Muscle of back (tissue), 11 donors: ENCODE measurements around the gene CALY. TPM values are rescaled to one million over a fixed set of nuclear protein-coding genes. Genes with fewer than 3 reads are reported as not detected.

Experiments
- DNase-seq, 3 donors: peaks; one replicate each; pipeline versions ENCODE4 v3.0.0 to v3.0.0-alpha.2; 2013
- polyA plus RNA-seq, 10 donors: library from polyadenylated mRNA; unstranded; fragments of 120-200 nt; gene quantifications; one replicate each; pipeline ENCODE4 v1.2.1, GENCODE V29; 2013; ENCODE audit not compliant: insufficient read length in 10 of 10

The CALY gene
- polyA plus RNA-seq, 10 donors = 0.30 TPM; not detected in 9

DNA sequence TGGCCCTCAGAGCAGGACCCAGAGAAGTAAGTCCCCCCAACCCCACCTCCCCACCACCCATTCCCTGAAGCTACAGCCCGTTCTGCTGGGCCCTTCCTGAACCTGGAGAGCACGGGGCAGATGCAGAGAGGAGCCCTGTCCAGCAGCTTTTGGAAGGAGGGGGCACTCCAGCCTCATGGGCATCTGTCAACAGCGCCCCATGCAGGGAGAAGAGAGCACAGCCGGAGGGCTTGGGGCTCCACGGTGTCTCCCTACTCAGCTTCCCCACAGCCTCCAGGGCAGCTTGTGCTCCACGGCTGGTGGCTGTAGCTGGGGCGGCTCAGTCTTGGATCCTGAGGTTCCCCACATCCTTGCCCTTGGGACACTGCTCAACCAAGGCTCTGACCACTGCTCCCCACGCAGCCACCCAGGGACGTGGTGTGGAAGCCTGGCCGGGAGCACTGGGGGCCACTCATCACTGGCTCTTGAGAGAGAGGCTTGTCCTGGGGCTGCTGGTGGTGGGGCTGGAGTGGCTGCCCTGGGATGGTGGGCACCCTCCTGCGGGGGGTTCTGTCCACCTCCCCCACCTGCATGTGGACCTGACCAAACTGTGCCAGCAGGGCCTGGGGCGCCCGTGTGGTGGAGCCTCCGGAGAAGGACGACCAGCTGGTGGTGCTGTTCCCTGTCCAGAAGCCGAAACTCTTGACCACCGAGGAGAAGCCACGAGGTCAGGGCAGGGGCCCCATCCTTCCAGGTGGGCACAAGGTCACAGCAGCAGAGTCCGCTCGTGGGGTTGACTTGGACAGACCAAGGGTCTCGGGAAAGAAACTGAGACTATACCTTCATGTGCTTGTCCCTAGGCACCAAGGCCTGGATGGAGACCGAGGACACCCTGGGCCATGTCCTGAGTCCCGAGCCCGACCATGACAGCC is 15.0 kb upstream of the CALY start:
- no peak for DNase-seq

- no peak for DNase-seq
Observed at GRCh38 chr10:133350950-133351329, 14.2 kb upstream of the CALY start.

GRCh38 chr10:133350283-133350949 is 13.7 kb upstream of the CALY start:
- DNase-seq = no peak

DNA sequence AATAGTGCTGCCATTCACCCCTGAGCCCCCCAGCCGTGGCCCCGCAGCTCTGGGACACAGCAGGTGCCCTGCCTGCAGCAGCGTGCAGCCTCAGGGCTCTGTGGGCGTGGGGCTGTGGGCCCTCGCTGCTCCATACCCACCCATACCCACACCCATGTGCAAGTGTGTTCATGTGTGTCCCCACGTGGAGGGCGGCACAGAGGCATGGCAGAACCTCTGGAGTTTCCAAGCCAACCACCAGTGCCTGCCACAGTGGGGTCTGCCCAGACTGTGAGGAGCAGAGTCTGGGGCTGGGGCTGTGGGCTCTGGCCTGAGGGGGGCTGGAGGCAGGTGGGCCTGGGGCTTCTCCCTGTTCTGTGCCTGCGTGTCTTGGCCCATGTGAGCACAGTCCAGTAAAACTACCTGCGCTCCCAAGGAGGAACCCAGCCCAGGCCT is 12.9 kb upstream of the CALY start:
- no peak for DNase-seq

GRCh38 chr10:133349160-133349568 is 12.5 kb upstream of the CALY start:
- DNase-seq = no peak

GRCh38 chr10:133347710-133348517 is 11.2 kb upstream of the CALY start:
- DNase-seq = no peak

DNA sequence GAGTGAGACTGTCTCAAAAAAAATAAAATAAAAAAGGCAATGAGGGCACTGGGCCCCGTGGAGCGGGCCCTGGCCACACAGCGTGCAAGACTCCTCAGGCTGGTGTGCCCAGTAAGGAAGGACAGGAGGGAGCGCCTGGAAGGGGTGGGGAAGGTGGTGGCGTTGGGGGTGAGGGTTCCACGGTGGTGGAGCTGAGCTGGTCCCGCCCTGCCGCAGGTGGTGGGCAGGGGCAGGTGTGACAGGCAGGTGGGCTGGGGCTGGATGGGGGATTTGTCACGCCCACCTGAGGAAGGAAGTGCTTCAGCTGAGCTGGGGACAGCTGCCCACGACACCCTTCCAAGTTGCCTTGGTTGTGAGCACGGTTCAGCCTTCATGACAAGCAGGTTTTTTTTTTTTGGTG is 9.7 kb upstream of the CALY start:
- no peak for DNase-seq

DNA sequence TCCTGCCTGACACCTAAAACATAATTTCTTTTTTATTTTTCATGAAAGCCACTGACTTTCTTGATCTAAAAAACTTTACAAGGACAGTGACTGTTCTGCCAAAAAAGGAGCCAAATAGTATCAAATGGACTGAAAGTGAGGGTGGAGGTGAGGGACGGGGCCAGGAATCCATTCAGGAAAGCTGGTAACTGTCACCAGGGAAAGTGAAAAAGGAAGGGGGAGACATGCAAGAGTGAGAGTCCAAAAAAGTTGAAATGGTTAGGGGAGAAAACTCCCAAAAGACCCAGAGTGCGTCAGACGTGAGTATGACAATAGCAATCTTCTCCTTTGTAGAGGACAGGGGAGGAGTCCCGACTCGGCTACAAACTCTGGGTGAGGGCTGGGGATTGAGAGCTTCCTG is 7.5 kb upstream of the CALY start:
- no peak for DNase-seq

DNA sequence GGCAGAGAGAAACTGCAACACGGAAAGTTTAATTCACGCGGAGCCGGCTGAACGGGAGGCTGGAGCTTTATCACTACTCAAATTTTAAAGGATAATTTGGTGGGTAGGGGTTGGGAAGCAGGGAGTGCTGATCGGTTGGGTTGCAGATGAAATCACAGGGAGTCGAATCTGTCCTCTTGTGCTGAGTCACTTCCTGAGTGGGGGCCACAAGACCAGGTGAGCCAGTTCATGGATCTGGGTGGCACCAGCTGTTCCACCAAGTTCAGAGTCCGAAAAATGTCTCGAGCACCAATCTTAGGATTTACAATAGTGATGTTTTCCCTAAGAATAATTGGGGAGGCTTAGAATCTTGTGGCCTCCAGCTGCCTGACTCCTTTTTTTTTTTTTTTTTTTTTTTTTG is 6.9 kb upstream of the CALY start:
- DNase-seq = no peak

DNA sequence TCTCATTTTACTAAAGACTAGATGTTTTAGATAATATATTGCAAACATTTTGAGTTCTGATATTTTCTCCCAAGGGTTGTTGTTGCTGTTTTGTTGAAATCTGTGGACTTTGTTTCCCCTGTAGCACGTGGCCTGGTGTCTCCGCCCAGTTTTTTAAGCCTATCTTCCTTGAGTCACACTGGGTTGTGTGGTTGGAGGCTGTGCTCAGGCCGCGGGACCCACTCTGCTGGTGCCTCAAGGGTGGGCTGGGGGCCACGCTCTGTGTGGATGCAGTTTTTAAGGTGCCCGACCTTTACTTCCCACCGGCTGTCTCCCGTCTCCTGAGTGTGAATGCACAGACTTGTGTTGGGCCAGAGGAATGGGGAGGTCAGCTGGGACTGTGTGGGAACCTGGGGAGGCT is 6.2 kb upstream of the CALY start:
- DNase-seq = no peak

- DNase-seq = no peak
Observed at GRCh38 chr10:133341983-133342382, 5.3 kb upstream of the CALY start.

GRCh38 chr10:133339708-133340380 is 3.1 kb upstream of the CALY start:
- DNase-seq = no peak

GRCh38 chr10:133338080-133339071 is 1.7 kb upstream of the CALY start:
- DNase-seq = no peak

- no peak for DNase-seq
Observed at GRCh38 chr10:133337370-133337725, 652 bp upstream of the CALY start.

- no peak for DNase-seq
Observed at GRCh38 chr10:133336118-133336576, 549 bp downstream of the CALY start.

- DNase-seq = peak in 2 of 3 donors; percentile 78 to 87
Observed at GRCh38 chr10:133335246-133336117, 1.2 kb downstream of the CALY start.

- no peak for DNase-seq
Observed at GRCh38 chr10:133334503-133335245, 2.0 kb downstream of the CALY start.

DNA sequence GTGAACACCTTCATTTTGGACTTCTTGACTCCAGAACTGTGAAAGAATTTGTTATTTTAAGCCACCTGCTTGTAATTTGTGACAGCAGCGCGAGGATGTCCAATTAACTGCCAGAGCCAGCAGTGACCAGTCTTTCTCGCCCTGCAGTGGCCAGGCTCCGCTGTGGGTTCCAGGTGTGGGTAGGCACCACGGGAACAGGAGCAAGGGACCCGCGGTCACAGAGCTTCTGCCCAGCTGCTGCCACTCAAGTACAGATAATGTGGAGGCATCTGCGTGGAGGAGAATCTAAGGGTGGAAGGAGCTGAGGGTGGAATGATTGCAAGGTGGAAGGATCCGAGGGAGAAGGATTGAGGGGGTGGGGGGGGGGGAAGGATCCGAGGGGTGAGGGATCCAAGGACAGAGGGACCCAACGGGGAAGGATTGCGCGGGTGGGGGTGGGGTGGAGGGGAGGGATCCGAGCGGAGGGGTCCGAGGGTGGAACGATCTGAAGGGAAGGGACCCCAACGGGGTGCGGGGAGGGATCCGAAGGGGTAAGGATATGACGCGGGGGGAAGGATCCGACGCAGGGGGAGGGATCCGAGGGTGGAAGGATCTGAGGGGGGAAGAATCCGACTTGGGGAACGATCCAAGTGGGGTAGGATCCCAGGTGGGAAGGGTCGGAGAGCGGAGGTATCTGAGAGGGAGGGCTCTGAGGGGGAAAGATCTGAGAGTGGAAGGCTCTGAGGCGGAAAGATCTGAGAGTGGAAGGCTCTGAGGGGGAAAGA is 3.6 kb downstream of the CALY start:
- no peak for DNase-seq
